Smooth muscle cell of the brain vasculature (primary cell): ENCODE data around the gene OR10AG1.

Experiments
- DNase-seq: peaks from one replicate; pipeline ENCODE4 v3.0.0-alpha.2; 2012; ENCODE audit warnings: low read depth, low spot score

The OR10AG1 gene

GRCh38 chr11:55969845-55970244 lies at the start of gene OR10AG1:
OR10AG1 (minus strand) TSS chr11:55969945; CDS start chr11:55969907, 38 bp downstream.
- DNase-seq: no peak

DNA sequence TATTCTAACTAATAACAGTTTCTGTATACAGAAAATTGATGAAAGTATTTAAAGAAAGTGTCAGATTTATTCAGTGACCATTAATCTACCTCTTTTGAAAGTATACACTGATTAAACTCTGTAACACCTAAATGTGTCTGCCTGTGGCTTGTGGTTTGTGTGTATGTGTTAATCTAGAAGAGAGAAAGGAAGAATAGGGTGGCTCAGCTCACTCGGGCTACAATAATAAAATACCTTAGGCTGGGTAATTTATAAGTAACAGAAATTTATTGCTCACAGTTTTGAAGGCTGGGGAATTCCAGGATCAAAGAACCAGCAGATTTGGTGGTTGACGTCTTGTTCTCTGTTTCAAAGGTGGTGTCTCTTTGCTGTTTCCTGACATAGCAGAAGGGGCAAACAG lies 44.1 kb upstream of the OR10AG1 start:
- no peak for DNase-seq

- no peak for DNase-seq
These were observed 41.0 kb upstream of the OR10AG1 start for GRCh38 chr11:56010716-56011115.

DNA sequence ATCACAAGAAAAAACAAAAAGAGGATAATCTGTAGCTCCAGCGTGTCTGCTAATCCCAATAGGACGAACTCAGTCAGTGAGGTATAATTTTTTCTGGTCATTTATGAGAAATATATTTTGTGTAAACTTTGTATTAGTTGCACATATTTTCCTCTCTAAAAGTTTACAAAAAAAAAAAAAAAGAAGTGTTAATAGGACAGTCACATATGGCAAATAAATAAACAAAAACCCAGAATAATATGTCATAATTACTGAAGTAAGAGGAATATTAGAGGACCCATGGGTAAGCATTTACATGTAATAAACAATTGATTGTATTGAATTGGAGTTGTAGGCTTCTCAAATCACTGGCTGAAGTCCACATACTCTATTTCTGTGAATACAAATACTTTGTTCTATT lies 24.8 kb upstream of the OR10AG1 start, which contains the start of gene OR5F1:
TSS of gene OR5F1 (minus strand) at position 101 of the 400 bp plus-strand sequence. CDS start at position 101, 0 bp downstream.
- no peak for DNase-seq

GRCh38 chr11:55970935-55971334 lies 1.2 kb upstream of the OR10AG1 start:
- no peak for DNase-seq

DNA sequence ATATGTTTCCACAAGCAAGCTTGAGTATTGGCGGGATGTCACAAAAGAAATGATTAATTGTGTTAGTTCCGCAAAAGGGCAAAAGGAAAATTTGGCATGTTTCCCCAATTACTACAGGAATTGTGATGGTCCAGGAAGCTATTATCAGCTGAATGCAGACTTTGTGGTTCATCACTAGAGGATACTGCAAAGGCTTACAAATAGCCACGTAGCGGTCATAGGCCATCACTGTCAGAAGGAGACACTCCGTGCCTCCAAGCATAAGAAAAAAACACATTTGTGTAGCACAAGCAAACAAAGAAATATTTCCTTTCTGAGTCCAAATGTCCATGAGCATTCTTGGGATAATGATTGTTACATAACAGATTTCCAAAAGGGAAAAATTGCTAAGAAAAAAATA lies 1.8 kb downstream of the OR10AG1 start:
- no peak for DNase-seq

DNA sequence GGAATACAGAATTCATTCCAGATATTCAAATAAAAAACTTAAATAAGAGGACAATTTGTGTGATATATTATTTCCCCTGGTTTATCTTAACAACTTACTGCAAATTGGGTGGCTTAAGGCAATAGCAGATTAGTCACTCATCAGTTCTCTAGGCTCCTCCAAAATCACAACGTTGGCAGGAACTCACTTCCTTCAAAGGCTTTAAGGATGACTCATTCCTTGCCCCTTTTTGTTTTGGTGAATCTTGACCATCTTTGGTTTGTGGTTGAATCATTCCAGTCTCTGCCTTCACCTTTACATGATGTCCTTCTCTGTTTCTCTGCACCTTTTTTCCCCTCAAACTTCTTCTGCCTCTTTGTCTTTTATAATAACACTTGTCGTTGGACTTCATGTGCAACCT lies 3.4 kb downstream of the OR10AG1 start:
- DNase-seq: no peak

- no peak for DNase-seq
These were observed 13.2 kb downstream of the OR10AG1 start for GRCh38 chr11:55956521-55956920.

- DNase-seq: no peak
These were observed 20.4 kb downstream of the OR10AG1 start for GRCh38 chr11:55949330-55949729.

- no peak for DNase-seq
These were observed 26.9 kb downstream of the OR10AG1 start for GRCh38 chr11:55942785-55943392.

DNA sequence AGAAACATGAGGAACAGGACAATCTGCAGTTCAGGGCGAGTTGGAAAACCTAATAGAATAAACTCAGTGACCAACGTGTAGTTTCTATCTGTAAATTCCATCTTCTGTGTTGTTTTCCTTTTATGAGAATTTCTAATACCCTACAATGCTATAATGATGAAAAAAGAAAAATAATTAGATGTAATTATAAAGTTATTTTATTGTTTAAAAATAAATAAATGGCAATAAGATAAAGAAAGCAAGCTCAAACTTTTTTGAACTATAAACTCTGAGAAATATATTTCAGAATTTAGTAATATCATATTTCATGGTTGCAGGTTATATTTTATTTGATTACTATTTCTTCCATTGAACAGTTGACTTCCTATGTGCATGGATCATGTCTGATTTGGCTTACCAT lies 33.4 kb downstream of the OR10AG1 start, which contains the start of gene OR5I1:
TSS of gene OR5I1 (minus strand) at position 101 of the 400 bp plus-strand sequence. CDS start at position 101, 0 bp downstream.
- no peak for DNase-seq

GRCh38 chr11:55920537-55920936 lies 49.2 kb downstream of the OR10AG1 start:
- DNase-seq: no peak
